SH-SY5Y (cell line): ENCODE measurements around the gene SLC1A4.

Source experiments
- GATA2 ChIP-seq: IDR thresholded peaks from 2 replicates; pipeline ENCODE4 v1.6.1; 2011; ENCODE audit warnings: mild to moderate bottlenecking, low read depth, low read length
- GATA3 ChIP-seq: IDR thresholded peaks from 2 replicates; pipeline ENCODE4 v1.6.1; 2011; ENCODE audit warnings: low read depth, mild to moderate bottlenecking, low read length, moderate library complexity

DNA sequence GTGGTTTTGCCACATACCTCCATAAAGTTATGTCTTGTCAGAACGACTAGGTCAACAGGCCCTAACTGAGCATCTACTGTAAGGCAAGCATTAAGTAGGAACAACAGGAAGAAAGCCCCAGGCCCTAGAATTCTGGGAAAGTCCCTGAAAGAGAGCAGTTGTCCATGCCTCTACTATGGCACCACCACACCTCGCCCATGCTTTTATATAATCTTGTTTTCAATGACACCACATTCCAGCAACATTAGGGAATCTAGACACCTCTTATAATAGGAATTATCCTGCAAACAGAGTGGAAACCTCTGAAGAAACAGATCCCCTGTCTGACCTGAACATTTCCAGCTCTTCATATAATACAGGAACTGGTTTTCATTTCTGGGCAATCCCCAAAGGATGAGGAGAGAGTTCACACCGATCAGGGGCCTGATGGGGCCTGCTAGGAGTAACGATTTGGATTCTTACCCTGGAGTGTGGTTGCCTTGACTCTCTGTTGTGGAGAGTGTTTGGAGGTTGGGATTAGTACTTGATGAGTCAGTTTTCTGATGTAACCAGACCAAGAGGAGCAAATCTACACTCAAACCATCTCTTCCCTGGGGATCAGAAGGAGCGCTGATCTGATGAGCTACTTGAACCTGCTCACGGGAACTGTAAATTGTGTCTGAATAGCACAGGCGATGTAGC lies 35.1 kb downstream of the SLC1A4 start:
- no peak for TF ChIP-seq GATA2
- no peak for TF ChIP-seq GATA3
